GM23338 (cell line): ENCODE measurements around the gene TCIRG1. TPM values are rescaled to one million over a fixed set of nuclear protein-coding genes. Genes with fewer than 3 reads are reported as not detected.

Experiments used
- ATAC-seq: fragments of 200-7000 bp; cut with Tn5 transposase; 3 replicates; pipeline ENCODE4 v1.9.1; 2020
- DNase-seq: peaks from one replicate; pipeline ENCODE4 v3.0.0-alpha.2; 2015; ENCODE audit warnings: low spot score
- H2AFZ ChIP-seq: fragments of 200-600 bp; sonication (generic); 2 replicates; pipeline ENCODE4 v1.8.0; 2016; ENCODE audit warnings: antibody characterized with exemption, mild to moderate bottlenecking, moderate library complexity
- H3F3A ChIP-seq: fragments of 200-600 bp; sonication (generic); replicated peaks from 2 replicates; pipeline ENCODE4 v1.8.0; 2017; ENCODE audit warnings: antibody characterized with exemption, mixed run types, low read depth
- H3K27ac ChIP-seq: fragments of 200-600 bp; sonication (generic); 2 replicates; pipeline ENCODE4 v1.6.1; 2016; ENCODE audit warnings: low read depth
- H3K27me3 ChIP-seq: fragments of 200-600 bp; sonication (generic); 2 replicates; pipeline ENCODE4 v1.8.0; 2016; ENCODE audit warnings: mild to moderate bottlenecking, mixed run types, moderate library complexity; ENCODE audit not compliant: insufficient read depth
- H3K36me3 ChIP-seq: fragments of 200-600 bp; sonication (generic); 2 replicates; pipeline ENCODE4 v1.8.0; 2016; ENCODE audit warnings: mild to moderate bottlenecking; ENCODE audit not compliant: insufficient read depth
- H3K4me1 ChIP-seq: fragments of 200-600 bp; sonication (generic); 2 replicates; pipeline ENCODE4 v1.8.0; 2016; ENCODE audit warnings: mild to moderate bottlenecking, moderate library complexity; ENCODE audit not compliant: insufficient read depth
- H3K4me2 ChIP-seq: fragments of 200-600 bp; sonication (generic); 2 replicates; pipeline ENCODE4 v1.7.1; 2017; ENCODE audit warnings: mixed run types
- H3K4me3 ChIP-seq: fragments of 200-600 bp; sonication (generic); 2 replicates; pipeline ENCODE4 v1.6.1; 2016; ENCODE audit warnings: mixed run types
- H3K79me2 ChIP-seq: fragments of 200-600 bp; sonication (generic); replicated peaks from 2 replicates; pipeline ENCODE4 v1.8.0; 2017; ENCODE audit warnings: mild to moderate bottlenecking; ENCODE audit not compliant: insufficient read depth
- H3K9me2 ChIP-seq: fragments of 200-600 bp; sonication (generic); 2 replicates; pipeline ENCODE4 v1.8.0; 2017; ENCODE audit not compliant: insufficient read depth
- H4K20me1 ChIP-seq: fragments of 200-600 bp; sonication (generic); replicated peaks from 2 replicates; pipeline ENCODE4 v1.8.0; 2017; ENCODE audit warnings: mild to moderate bottlenecking; ENCODE audit not compliant: insufficient read depth
- H3K27ac Mint-ChIP-seq: 2 replicates; pipeline ENCODE4 v1.8.0; 2020; ENCODE audit warnings: inconsistent platforms, mild to moderate bottlenecking, moderate library complexity, mixed read lengths
- H3K27me3 Mint-ChIP-seq: 3 replicates; pipeline ENCODE4 v1.8.0; 2022; ENCODE audit warnings: low read depth, mild to moderate bottlenecking, moderate library complexity, mixed read lengths, inconsistent platforms; ENCODE audit not compliant: insufficient read depth, poor library complexity
- H3K36me3 Mint-ChIP-seq: 3 replicates; pipeline ENCODE4 v1.8.0; 2021; ENCODE audit warnings: low read depth, mild to moderate bottlenecking, inconsistent platforms, moderate library complexity, mixed read lengths
- H3K4me1 Mint-ChIP-seq: 3 replicates; pipeline ENCODE4 v1.8.0; 2020; ENCODE audit warnings: mild to moderate bottlenecking, inconsistent platforms, mixed read lengths
- H3K4me3 Mint-ChIP-seq: 3 replicates; pipeline ENCODE4 v1.8.0; 2021; ENCODE audit warnings: moderate library complexity, mild to moderate bottlenecking, inconsistent platforms, mixed read lengths
- H3K9me3 Mint-ChIP-seq: 3 replicates; pipeline ENCODE4 v1.8.0; 2020; ENCODE audit warnings: moderate library complexity, mild to moderate bottlenecking, inconsistent platforms, mixed read lengths
- CREB1 ChIP-seq: fragments of 250-450 bp; sonication (Bioruptor Pico); IDR thresholded peaks from 2 replicates; pipeline ENCODE4 v1.5.0; 2020; ENCODE audit warnings: low read depth, mild to moderate bottlenecking, moderate library complexity
- EZH2phosphoT487 ChIP-seq: fragments of 200-600 bp; sonication (generic); IDR thresholded peaks from one replicate; pipeline ENCODE4 v1.8.1; 2018; ENCODE audit warnings: antibody characterized with exemption; ENCODE audit not compliant: unreplicated experiment
- JUNB ChIP-seq: IDR thresholded peaks from one replicate; pipeline ENCODE4 v1.6.1; 2016; ENCODE audit warnings: antibody characterized with exemption; ENCODE audit not compliant: unreplicated experiment
- STAT1 ChIP-seq: IDR thresholded peaks from one replicate; pipeline ENCODE4 v1.6.1; 2016; ENCODE audit warnings: antibody characterized with exemption; ENCODE audit not compliant: unreplicated experiment
- polyA plus RNA-seq: library from polyadenylated mRNA; unstranded; fragments of >200 nt; fragmentation: Nextera tagmentation; extraction: Ambion mirVana; gene quantifications from 2 replicates; pipeline ENCODE4 v1.2.1, GENCODE V29; 2016
- total RNA-seq: library from RNA; depleted of rRNA; stranded (reverse); fragments of >200 nt; shearing (Covaris generic); gene quantifications from 2 replicates; pipeline ENCODE4 v1.2.3, GENCODE V29; 2014
- TF ChIP-seq, protein P1 (sequence below): IDR thresholded peaks from one replicate; pipeline ENCODE4 v1.6.1; 2018; ENCODE audit warnings: antibody characterized with exemption; ENCODE audit not compliant: unreplicated experiment
- TF ChIP-seq, protein P2 (sequence below): IDR thresholded peaks from 2 replicates; pipeline ENCODE4 v1.6.1; 2016; ENCODE audit warnings: antibody characterized with exemption
- TF ChIP-seq, protein P3 (sequence below): fragments of 250-450 bp; sonication (Bioruptor Pico); IDR thresholded peaks from 2 replicates; pipeline ENCODE4 v1.5.0; 2020; ENCODE audit warnings: mild to moderate bottlenecking, moderate library complexity

The TCIRG1 gene
- total and polyA plus RNA-seq, 2 experiments from 2014 or later = 20.4 to 40.4 TPM

DNA sequence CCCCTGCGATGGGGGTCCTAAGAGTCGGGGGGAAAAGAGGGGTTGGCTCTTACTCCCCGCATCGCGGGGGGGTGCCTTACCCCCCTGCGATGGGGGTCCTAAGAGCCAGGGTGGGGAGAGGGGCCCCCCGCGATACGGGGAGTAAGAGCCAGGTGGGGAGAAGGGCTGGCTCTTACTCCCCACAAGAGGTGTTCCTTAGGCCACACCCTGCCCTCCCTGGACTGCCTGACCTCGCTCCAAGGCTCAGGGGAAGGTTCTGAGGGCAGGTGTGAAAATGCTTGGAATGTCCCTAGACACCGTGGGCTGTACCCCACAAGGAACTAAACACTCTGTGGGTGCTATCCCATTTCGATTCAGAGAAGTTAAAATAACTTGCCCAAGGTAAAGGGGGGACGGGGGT is 42.8 kb upstream of the TCIRG1 start:
- Histone ChIP-seq H2AFZ (no peak overlapping the region; the same call in 1 of the 2 replicates), H3K4me3 (peak overlapping the region; percentile 73; the same call in 1 of the 2 replicates), H3K4me2 (no peak overlapping the region), H3K9me2 (no peaks in the 10 kb centered on the region), H3K27me3 (no peaks in the 10 kb centered on the region), H3K79me2 (no peaks in the 10 kb centered on the region), H3K36me3 (no peaks in the 10 kb centered on the region), H3F3A (no peaks in the 10 kb centered on the region; the same call in 1 of the 2 replicates), H4K20me1 (no peaks in the 10 kb centered on the region), H3K27ac (no peak overlapping the region), H3K4me1 (peaks cover 4% of the 10 kb centered on the region; the same call in 1 of the 2 replicates)
- TF ChIP-seq, protein P1, sequence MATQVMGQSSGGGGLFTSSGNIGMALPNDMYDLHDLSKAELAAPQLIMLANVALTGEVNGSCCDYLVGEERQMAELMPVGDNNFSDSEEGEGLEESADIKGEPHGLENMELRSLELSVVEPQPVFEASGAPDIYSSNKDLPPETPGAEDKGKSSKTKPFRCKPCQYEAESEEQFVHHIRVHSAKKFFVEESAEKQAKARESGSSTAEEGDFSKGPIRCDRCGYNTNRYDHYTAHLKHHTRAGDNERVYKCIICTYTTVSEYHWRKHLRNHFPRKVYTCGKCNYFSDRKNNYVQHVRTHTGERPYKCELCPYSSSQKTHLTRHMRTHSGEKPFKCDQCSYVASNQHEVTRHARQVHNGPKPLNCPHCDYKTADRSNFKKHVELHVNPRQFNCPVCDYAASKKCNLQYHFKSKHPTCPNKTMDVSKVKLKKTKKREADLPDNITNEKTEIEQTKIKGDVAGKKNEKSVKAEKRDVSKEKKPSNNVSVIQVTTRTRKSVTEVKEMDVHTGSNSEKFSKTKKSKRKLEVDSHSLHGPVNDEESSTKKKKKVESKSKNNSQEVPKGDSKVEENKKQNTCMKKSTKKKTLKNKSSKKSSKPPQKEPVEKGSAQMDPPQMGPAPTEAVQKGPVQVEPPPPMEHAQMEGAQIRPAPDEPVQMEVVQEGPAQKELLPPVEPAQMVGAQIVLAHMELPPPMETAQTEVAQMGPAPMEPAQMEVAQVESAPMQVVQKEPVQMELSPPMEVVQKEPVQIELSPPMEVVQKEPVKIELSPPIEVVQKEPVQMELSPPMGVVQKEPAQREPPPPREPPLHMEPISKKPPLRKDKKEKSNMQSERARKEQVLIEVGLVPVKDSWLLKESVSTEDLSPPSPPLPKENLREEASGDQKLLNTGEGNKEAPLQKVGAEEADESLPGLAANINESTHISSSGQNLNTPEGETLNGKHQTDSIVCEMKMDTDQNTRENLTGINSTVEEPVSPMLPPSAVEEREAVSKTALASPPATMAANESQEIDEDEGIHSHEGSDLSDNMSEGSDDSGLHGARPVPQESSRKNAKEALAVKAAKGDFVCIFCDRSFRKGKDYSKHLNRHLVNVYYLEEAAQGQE = no peak
- no peak for TF ChIP-seq CREB1 (CRISPR knock-in tag)
- no peak for TF ChIP-seq JUNB
- TF ChIP-seq EZH2phosphoT487 = no peak
- TF ChIP-seq, protein P2, sequence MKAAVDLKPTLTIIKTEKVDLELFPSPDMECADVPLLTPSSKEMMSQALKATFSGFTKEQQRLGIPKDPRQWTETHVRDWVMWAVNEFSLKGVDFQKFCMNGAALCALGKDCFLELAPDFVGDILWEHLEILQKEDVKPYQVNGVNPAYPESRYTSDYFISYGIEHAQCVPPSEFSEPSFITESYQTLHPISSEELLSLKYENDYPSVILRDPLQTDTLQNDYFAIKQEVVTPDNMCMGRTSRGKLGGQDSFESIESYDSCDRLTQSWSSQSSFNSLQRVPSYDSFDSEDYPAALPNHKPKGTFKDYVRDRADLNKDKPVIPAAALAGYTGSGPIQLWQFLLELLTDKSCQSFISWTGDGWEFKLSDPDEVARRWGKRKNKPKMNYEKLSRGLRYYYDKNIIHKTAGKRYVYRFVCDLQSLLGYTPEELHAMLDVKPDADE = no peak
- no peaks in the 10 kb centered on the region for H3K36me3 Mint-ChIP-seq
- DNase-seq = no peak
- H3K9me3 Mint-ChIP-seq = no peaks in the 10 kb centered on the region
- peak overlapping the region; percentile 77; the same call in 2 of the 3 replicates for H3K4me3 Mint-ChIP-seq
- peaks cover 16% of the 10 kb centered on the region for H3K27me3 Mint-ChIP-seq
- H3K4me1 Mint-ChIP-seq = peaks cover 12% of the 10 kb centered on the region; the same call in 2 of the 3 replicates
- no peak for ATAC-seq
- H3K27ac Mint-ChIP-seq = no peak overlapping the region

DNA sequence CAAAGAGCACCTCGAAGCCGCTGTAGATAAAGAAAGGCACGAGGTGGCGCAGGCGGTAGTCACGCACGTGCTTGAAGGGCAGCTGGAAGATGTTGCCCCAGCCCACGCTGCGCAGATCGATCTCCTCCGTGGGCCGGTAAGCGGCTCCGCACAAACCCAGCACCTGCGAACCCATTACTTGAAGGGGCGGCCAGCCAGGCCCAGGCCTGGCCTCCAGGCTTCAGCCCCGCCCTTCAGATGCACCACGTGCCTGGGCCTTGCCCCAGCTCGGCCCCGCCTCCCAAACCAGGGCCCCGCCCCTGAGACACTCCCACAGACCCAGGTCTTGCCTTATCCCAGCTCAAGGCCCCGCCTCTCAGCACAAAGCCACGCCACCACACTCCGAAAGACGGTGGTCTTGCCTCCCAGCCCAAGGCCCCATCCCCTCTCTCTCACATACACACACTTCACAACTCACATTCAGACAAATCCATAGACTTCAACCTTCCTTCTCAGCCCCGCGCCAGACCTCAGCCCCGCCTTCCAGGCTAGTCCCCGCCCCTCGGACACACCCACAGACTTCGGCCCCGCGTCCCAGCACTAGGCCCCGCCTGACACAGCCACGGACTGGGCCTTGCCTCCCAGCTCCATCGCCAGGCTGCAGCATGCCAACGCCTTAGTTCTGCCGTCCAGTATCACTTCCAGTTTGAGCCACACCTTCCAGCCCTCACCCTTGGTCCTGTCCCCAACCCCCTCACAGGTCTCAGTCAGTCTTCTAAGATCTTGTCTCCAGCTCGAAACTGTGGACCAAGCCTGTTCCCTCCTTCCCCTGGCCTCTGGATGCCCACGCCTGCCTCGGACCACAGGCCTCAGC is 42.0 kb upstream of the TCIRG1 start:
- H3K4me1 Mint-ChIP-seq = peaks cover 12% of the 10 kb centered on the region; the same call in 2 of the 3 replicates
- Histone ChIP-seq H3K4me2 (peak overlapping the region; percentile 76), H3F3A (no peaks in the 10 kb centered on the region; the same call in 1 of the 2 replicates), H3K27ac (no peak overlapping the region), H3K27me3 (no peaks in the 10 kb centered on the region), H4K20me1 (no peaks in the 10 kb centered on the region), H3K4me3 (peak overlapping the region; percentile 73), H3K9me2 (no peaks in the 10 kb centered on the region), H2AFZ (peak overlapping the region; percentile 98), H3K4me1 (peaks cover 4% of the 10 kb centered on the region; the same call in 1 of the 2 replicates), H3K36me3 (no peaks in the 10 kb centered on the region), H3K79me2 (no peaks in the 10 kb centered on the region)
- peaks cover 14% of the 10 kb centered on the region for H3K27me3 Mint-ChIP-seq
- DNase-seq = peak; percentile 95
- peak overlapping the region; percentile 77 for H3K4me3 Mint-ChIP-seq
- no peaks in the 10 kb centered on the region for H3K36me3 Mint-ChIP-seq
- H3K9me3 Mint-ChIP-seq = no peaks in the 10 kb centered on the region
- H3K27ac Mint-ChIP-seq = peak overlapping the region; percentile 79
- ATAC-seq = peak; percentile 94
- TF ChIP-seq STAT1 (no peak), EZH2phosphoT487 (no peak)
- TF ChIP-seq, protein P3, sequence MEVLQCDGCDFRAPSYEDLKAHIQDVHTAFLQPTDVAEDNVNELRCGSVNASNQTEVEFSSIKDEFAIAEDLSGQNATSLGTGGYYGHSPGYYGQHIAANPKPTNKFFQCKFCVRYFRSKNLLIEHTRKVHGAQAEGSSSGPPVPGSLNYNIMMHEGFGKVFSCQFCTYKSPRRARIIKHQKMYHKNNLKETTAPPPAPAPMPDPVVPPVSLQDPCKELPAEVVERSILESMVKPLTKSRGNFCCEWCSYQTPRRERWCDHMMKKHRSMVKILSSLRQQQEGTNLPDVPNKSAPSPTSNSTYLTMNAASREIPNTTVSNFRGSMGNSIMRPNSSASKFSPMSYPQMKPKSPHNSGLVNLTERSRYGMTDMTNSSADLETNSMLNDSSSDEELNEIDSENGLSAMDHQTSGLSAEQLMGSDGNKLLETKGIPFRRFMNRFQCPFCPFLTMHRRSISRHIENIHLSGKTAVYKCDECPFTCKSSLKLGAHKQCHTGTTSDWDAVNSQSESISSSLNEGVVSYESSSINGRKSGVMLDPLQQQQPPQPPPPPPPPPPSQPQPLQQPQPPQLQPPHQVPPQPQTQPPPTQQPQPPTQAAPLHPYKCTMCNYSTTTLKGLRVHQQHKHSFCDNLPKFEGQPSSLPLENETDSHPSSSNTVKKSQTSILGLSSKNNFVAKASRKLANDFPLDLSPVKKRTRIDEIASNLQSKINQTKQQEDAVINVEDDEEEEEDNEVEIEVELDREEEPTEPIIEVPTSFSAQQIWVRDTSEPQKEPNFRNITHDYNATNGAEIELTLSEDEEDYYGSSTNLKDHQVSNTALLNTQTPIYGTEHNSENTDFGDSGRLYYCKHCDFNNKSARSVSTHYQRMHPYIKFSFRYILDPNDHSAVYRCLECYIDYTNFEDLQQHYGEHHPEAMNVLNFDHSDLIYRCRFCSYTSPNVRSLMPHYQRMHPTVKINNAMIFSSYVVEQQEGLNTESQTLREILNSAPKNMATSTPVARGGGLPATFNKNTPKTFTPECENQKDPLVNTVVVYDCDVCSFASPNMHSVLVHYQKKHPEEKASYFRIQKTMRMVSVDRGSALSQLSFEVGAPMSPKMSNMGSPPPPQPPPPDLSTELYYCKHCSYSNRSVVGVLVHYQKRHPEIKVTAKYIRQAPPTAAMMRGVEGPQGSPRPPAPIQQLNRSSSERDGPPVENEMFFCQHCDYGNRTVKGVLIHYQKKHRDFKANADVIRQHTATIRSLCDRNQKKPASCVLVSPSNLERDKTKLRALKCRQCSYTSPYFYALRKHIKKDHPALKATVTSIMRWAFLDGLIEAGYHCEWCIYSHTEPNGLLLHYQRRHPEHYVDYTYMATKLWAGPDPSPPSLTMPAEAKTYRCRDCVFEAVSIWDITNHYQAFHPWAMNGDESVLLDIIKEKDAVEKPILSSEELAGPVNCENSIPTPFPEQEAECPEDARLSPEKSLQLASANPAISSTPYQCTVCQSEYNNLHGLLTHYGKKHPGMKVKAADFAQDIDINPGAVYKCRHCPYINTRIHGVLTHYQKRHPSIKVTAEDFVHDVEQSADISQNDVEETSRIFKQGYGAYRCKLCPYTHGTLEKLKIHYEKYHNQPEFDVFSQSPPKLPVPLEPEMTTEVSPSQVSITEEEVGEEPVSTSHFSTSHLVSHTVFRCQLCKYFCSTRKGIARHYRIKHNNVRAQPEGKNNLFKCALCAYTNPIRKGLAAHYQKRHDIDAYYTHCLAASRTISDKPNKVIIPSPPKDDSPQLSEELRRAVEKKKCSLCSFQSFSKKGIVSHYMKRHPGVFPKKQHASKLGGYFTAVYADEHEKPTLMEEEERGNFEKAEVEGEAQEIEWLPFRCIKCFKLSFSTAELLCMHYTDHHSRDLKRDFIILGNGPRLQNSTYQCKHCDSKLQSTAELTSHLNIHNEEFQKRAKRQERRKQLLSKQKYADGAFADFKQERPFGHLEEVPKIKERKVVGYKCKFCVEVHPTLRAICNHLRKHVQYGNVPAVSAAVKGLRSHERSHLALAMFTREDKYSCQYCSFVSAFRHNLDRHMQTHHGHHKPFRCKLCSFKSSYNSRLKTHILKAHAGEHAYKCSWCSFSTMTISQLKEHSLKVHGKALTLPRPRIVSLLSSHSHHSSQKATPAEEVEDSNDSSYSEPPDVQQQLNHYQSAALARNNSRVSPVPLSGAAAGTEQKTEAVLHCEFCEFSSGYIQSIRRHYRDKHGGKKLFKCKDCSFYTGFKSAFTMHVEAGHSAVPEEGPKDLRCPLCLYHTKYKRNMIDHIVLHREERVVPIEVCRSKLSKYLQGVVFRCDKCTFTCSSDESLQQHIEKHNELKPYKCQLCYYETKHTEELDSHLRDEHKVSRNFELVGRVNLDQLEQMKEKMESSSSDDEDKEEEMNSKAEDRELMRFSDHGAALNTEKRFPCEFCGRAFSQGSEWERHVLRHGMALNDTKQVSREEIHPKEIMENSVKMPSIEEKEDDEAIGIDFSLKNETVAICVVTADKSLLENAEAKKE (CRISPR knock-in tag) = no peak
